HepG2 (cell line): ENCODE results near the gene SEMA6B. TPM values are rescaled to one million over a fixed set of nuclear protein-coding genes. Genes with fewer than 3 reads are reported as not detected.

Experiments
- AGO2 ChIP-seq: fragments of 200-400 bp; formaldehyde crosslinking; optimal IDR thresholded peaks from 2 replicates; pipeline ENCODE3; 2017; ENCODE audit warnings: mild to moderate bottlenecking, low read depth, low read length, moderate library complexity
- KAT8 ChIP-seq: IDR thresholded peaks from 2 replicates; pipeline ENCODE4 v1.6.1; 2016; ENCODE audit warnings: missing genetic modification reagents, missing compliant biosample characterization
- MATR3 ChIP-seq: sonication (generic); formaldehyde crosslinking; IDR thresholded peaks from 2 replicates; pipeline ENCODE4 v1.4.0; 2020; ENCODE audit warnings: missing genetic modification reagents
- MED13 ChIP-seq: sonication (generic); formaldehyde crosslinking; IDR thresholded peaks from 2 replicates; pipeline ENCODE4 v1.5.0; 2020; ENCODE audit warnings: missing genetic modification reagents
- MYNN ChIP-seq: sonication (generic); formaldehyde crosslinking; IDR thresholded peaks from 2 replicates; pipeline ENCODE4 v1.4.0; 2020; ENCODE audit warnings: mild to moderate bottlenecking, low read depth, missing genetic modification reagents
- NCOA5 ChIP-seq: sonication (generic); formaldehyde crosslinking; IDR thresholded peaks from 2 replicates; pipeline ENCODE4 v1.4.0; 2020; ENCODE audit warnings: missing genetic modification reagents
- ONECUT2 ChIP-seq: sonication (generic); formaldehyde crosslinking; IDR thresholded peaks from 2 replicates; pipeline ENCODE4 v1.4.0; 2020; ENCODE audit warnings: missing genetic modification reagents
- SMARCE1 ChIP-seq: fragments of 450-650 bp; IDR thresholded peaks from 2 replicates; pipeline ENCODE4 v1.6.1; 2017; ENCODE audit warnings: borderline replicate concordance
- SNAI1 ChIP-seq: sonication (generic); formaldehyde crosslinking; IDR thresholded peaks from 2 replicates; pipeline ENCODE4 v1.5.0; 2020; ENCODE audit warnings: mild to moderate bottlenecking, missing genetic modification reagents, borderline replicate concordance
- SP1 ChIP-seq, 2 experiments: fragments of 450-650 bp in 1 of 2; sonication (generic) in 1 of 2; formaldehyde crosslinking in 1 of 2; IDR thresholded peaks; 2 replicates each; pipeline versions ENCODE4 v1.4.0 to v1.6.1; 2016 to 2020; ENCODE audit warnings: missing genetic modification reagents in 1 of 2
- SRSF1 ChIP-seq: fragments of 200-400 bp; formaldehyde crosslinking; optimal IDR thresholded peaks from 2 replicates; pipeline ENCODE3; 2017; ENCODE audit warnings: mild to moderate bottlenecking, low read depth, low read length, moderate library complexity
- TCF12 ChIP-seq, 2 experiments: fragments of 450-650 bp in 1 of 2; sonication (generic) in 1 of 2; formaldehyde crosslinking in 1 of 2; IDR thresholded peaks; 2 replicates each; pipeline versions ENCODE4 v1.6.1 to v1.8.0; 2017 to 2022; ENCODE audit warnings: antibody characterized with exemption in 1 of 2, mild to moderate bottlenecking in 1 of 2, missing genetic modification reagents in 1 of 2, moderate library complexity in 1 of 2
- ZFP37 ChIP-seq: sonication (generic); formaldehyde crosslinking; IDR thresholded peaks from 2 replicates; pipeline ENCODE4 v1.4.0; 2020; ENCODE audit warnings: missing genetic modification reagents, borderline replicate concordance
- ZFP90 ChIP-seq: sonication (generic); formaldehyde crosslinking; IDR thresholded peaks from 2 replicates; pipeline ENCODE4 v1.8.0; 2022; ENCODE audit warnings: missing genetic modification reagents, mild to moderate bottlenecking, inconsistent platforms, borderline replicate concordance
- ZMAT5 ChIP-seq: sonication (generic); formaldehyde crosslinking; IDR thresholded peaks from 2 replicates; pipeline ENCODE4 v1.5.0; 2020; ENCODE audit warnings: mild to moderate bottlenecking, low read depth, missing genetic modification reagents, borderline replicate concordance
- ZNF138 ChIP-seq: sonication (generic); formaldehyde crosslinking; IDR thresholded peaks from 2 replicates; pipeline ENCODE4 v1.5.0; 2020; ENCODE audit warnings: mild to moderate bottlenecking, low read depth, missing genetic modification reagents
- ZNF431 ChIP-seq: sonication (generic); formaldehyde crosslinking; IDR thresholded peaks from 2 replicates; pipeline ENCODE4 v1.9.0; 2022; ENCODE audit warnings: missing genetic modification reagents, low read depth, mild to moderate bottlenecking, borderline replicate concordance
- ZNF576 ChIP-seq: sonication (generic); formaldehyde crosslinking; IDR thresholded peaks from 2 replicates; pipeline ENCODE4 v1.4.0; 2020; ENCODE audit warnings: mild to moderate bottlenecking, missing genetic modification reagents
- ZNF691 ChIP-seq: sonication (generic); formaldehyde crosslinking; IDR thresholded peaks from 2 replicates; pipeline ENCODE4 v1.4.0; 2020; ENCODE audit warnings: missing genetic modification reagents, low read depth, mild to moderate bottlenecking, borderline replicate concordance
- polyA plus RNA-seq, 8 experiments: library from polyadenylated mRNA; depleted of rRNA in 3 of 8; stranded (reverse) in 7 of 8; unstranded in 1 of 8; fragments of >200 nt; fragmentation: Illumina TruSeq in 4 of 8; extraction: Trizol in 4 of 8; gene quantifications; 2 replicates each; pipeline versions ENCODE4 v1.2.1 to v1.2.3, GENCODE V29; 2011 to 2016; ENCODE audit warnings: low read depth in 4 of 8, missing spikeins in 1 of 8, mixed read lengths in 1 of 8; ENCODE audit not compliant: insufficient read depth in 1 of 8
- total RNA-seq, 5 experiments: library from RNA; depleted of rRNA; stranded (reverse); fragments of >200 nt; fragmentation: Illumina TruSeq; extraction: Trizol; gene quantifications; 2 replicates each; pipeline ENCODE4 v1.2.3, GENCODE V29; 2016; ENCODE audit warnings: low read depth in 1 of 5
- TF ChIP-seq, protein P1 (sequence below): sonication (generic); formaldehyde crosslinking; IDR thresholded peaks from 2 replicates; pipeline ENCODE4 v1.8.0; 2022; ENCODE audit warnings: missing genetic modification reagents, low read depth, mild to moderate bottlenecking, borderline replicate concordance
- TF ChIP-seq, protein P2 (sequence below): sonication (generic); formaldehyde crosslinking; conservative IDR thresholded peaks from 2 replicates; pipeline ENCODE4 v1.4.0; 2020; ENCODE audit warnings: missing genetic modification reagents
- TF ChIP-seq, protein P3 (sequence below): sonication (generic); formaldehyde crosslinking; IDR thresholded peaks from 2 replicates; pipeline ENCODE4 v1.8.0; 2022; ENCODE audit warnings: low read depth, missing genetic modification reagents

SEMA6B gene
- total and polyA plus RNA-seq, 2 of the 13 experiments (the other 11 are each of a cell fraction or from before 2014, with no cell fraction given): 45.5 to 67.1 TPM

- peak; percentile 92 for TF ChIP-seq MYNN (CRISPR knock-in tag)
- TF ChIP-seq SRSF1: no peak
- TF ChIP-seq, protein P1, sequence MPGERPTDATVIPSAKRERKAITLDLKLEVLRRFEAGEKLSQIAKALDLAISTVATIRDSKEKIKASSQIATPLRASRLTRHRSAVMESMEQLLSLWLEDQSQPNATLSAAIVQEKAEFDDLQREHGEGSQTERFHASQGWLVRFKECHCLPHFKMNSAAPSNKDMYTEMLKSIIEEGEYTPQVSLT (CRISPR knock-in tag): no peak; the same call in 1 of the 2 replicates
- no peak for TF ChIP-seq ZMAT5 (CRISPR knock-in tag)
- TF ChIP-seq, protein P2, sequence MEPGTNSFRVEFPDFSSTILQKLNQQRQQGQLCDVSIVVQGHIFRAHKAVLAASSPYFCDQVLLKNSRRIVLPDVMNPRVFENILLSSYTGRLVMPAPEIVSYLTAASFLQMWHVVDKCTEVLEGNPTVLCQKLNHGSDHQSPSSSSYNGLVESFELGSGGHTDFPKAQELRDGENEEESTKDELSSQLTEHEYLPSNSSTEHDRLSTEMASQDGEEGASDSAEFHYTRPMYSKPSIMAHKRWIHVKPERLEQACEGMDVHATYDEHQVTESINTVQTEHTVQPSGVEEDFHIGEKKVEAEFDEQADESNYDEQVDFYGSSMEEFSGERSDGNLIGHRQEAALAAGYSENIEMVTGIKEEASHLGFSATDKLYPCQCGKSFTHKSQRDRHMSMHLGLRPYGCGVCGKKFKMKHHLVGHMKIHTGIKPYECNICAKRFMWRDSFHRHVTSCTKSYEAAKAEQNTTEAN (CRISPR knock-in tag): peak; percentile 90
- no peak for TF ChIP-seq MATR3
- peak; percentile 62; the same call in 1 of the 2 replicates for TF ChIP-seq ZNF691 (CRISPR knock-in tag)
- TF ChIP-seq AGO2: peak; percentile 65
- TF ChIP-seq TCF12 (IDR thresholded peaks at IDR 0.05): no peak
- TF ChIP-seq TCF12 (CRISPR knock-in tag; IDR thresholded peaks at IDR 0.05): peak; percentile 92
- TF ChIP-seq SNAI1 (CRISPR knock-in tag): peak; percentile 62; the same call in 1 of the 2 replicates
- no peak for TF ChIP-seq NCOA5
- TF ChIP-seq ONECUT2 (CRISPR knock-in tag): no peak
- peak; percentile 70 for TF ChIP-seq KAT8 (CRISPR knock-in tag)
- peak; percentile 8; the same call in 1 of the 2 replicates for TF ChIP-seq ZFP37 (CRISPR knock-in tag)
- TF ChIP-seq ZFP90 (CRISPR knock-in tag): peak; percentile 70; the same call in 1 of the 2 replicates
- TF ChIP-seq ZNF576 (CRISPR knock-in tag): no peak
- TF ChIP-seq ZNF431: no peak
- peak; percentile 94 for TF ChIP-seq MED13 (CRISPR knock-in tag)
- TF ChIP-seq SP1 (IDR thresholded peaks at IDR 0.05): no peak
- TF ChIP-seq SP1 (CRISPR knock-in tag; IDR thresholded peaks at IDR 0.05): peak; percentile 73
- TF ChIP-seq, protein P3, sequence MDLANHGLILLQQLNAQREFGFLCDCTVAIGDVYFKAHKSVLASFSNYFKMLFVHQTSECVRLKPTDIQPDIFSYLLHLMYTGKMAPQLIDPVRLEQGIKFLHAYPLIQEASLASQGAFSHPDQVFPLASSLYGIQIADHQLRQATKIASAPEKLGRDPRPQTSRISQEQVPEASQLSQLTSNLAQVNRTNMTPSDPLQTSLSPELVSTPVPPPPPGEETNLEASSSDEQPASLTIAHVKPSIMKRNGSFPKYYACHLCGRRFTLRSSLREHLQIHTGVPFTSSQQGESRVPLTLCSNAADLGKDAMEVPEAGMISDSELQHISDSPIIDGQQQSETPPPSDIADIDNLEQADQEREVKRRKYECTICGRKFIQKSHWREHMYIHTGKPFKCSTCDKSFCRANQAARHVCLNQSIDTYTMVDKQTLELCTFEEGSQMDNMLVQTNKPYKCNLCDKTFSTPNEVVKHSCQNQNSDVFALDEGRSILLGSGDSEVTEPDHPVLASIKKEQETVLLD: 0 out of 2 replicates have a peak, but pooled peaks have one; percentile 32
- no peak for TF ChIP-seq ZNF138 (CRISPR knock-in tag)
- no peak for TF ChIP-seq SMARCE1
Observed at GRCh38 chr19:4583961-4584669, 24.6 kb upstream of the SEMA6B start (continued).
